ENCODE measurements around the gene SLC16A6.

The SLC16A6 gene

DNA sequence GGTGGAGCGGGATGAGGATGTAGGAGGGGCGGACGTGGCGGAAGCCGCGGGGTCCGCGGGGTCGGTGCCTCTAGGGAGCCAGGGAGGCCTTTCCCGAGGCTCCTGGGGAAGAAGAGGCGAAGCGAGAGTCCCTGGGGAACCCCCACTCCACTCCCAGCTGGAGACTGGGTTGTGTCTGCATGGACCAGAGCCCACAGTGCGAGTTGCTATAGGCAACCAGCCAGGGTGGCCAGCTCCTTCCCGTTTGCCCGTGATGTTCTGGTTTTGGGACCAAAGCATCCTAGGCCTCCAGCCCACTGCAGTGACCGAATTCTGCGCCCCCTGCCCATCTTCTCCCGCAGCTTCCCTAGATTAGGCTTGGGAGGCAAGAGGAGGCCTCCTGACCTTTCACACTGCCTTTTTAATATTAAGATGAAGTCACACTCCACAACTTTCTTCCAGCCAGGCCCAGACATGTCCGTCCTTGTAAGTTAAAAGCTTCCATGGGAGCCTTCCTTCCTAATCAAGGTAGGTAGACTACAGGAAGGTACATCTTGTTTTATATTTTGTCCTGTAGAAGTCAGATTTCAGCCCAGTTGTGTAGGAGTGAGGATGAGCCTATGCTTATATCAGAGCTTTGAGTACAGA, 42.6 kb downstream of the SLC16A6 start:
- TF ChIP-seq, protein P1, sequence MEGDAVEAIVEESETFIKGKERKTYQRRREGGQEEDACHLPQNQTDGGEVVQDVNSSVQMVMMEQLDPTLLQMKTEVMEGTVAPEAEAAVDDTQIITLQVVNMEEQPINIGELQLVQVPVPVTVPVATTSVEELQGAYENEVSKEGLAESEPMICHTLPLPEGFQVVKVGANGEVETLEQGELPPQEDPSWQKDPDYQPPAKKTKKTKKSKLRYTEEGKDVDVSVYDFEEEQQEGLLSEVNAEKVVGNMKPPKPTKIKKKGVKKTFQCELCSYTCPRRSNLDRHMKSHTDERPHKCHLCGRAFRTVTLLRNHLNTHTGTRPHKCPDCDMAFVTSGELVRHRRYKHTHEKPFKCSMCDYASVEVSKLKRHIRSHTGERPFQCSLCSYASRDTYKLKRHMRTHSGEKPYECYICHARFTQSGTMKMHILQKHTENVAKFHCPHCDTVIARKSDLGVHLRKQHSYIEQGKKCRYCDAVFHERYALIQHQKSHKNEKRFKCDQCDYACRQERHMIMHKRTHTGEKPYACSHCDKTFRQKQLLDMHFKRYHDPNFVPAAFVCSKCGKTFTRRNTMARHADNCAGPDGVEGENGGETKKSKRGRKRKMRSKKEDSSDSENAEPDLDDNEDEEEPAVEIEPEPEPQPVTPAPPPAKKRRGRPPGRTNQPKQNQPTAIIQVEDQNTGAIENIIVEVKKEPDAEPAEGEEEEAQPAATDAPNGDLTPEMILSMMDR (IDR thresholded peaks at IDR 0.05), result no peak

DNA sequence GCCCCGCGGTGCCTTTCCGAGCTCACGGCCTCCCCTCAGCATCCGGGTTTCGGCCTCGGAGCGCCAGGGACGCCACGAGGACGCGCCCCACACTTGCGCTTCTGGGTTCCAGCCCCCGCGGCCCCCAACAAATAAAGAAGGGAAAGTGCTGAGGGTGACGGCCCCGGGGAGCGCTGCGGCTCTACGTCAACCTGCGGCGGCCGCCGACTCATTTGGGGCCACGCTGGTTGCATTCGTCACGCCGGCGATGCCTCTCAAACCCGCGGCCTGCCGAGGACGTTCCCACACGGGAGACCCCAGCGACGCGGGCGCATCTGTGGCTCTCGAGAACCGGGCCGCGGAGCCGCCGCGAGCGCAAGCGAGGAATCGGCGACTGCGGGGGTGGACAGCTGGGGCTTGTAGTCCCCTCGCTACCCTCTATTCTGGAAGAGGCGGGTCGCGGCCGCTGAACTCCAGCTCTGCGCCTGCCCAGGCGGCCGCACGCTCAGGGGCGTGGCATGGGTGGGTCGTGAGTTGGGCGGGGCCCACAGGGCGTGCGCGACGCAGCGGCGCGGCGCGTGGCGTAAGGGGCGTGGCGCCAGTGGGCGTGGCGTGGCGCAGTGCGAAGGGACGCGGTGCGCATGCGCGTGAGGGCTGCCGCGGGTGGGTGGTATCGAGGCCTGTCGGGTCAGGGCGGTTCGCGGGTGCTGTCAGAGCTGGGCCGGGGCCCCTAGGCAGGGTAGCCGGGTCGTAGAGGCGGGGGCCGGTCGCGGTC, 43.3 kb downstream of the SLC16A6 start, which contains the start of gene AMZ2:
Gene AMZ2 (plus strand): TSS at position 599 of the 754 bp plus-strand sequence. CDS start 2,145 bp downstream, outside the sequence.
- TF ChIP-seq, protein P1 (IDR thresholded peaks at IDR 0.05), result no peak

DNA sequence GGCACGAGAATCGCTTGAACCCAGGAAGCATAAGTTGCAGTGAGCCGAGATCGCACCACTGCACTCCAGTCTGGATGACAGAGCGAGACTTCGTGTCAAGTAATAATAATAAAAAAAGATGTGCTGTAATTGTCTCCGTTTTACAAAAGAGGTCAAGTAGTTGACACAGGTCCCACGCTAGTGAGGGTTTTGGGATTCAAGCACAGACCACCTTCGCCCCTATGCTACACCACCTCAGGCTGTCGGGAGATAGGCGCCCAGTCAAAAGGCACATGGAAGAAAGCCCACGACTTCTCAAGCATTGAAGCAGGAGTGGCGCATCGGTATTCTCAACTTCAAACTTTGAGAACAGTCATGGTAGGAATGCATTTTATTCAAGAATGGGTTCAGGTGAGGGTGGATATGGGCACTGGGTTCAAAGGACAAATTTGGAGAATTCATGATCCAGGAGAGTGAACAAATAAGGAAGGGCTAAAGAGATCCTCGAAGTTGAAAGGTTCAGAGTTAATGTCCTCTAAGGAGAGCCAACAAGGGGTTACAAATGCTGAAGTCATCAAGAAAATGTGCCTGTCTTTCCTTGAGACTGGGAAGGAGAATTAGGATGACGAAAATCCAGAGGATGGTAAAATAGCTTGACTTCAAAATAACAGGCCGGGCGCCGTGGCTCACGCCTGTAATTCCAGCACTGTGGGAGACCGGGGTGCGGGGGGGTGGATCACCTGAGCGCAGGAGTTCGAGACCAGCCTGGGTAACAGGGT, 44.5 kb downstream of the SLC16A6 start:
- TF ChIP-seq, protein P1 (IDR thresholded peaks at IDR 0.05), result no peak

DNA sequence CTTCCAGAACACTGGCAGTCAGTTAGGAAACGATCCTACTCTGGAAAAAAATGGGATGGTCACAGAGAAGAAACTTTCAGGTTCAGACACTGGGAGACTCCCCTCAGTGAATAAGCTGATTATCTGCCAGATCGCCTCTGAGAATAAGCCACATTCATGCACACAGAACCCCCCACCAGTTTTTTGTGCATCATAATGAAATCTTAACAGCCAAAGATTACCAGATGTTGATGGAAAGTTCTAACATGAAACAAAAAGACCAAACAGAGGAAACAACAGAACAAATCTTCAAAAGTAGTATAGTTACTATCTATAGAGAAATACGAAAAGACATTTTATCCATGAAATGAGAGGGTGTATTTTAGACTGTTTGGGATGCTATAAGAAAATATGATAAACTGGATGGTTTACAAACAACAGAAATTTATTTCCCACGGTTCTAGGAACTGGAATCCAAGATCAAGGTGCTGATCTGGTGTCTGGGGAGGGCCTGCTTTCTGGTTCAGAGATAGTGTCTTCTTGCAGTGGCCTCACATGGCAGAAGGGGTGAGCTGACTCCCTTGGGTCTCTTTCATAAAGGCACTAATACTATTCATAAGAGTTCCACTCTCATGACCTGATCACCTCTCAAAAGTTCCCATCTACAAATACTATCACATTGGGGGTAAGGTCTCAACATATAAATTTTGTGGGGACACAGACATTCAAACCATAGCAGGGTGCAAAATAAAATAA, 51.1 kb downstream of the SLC16A6 start:
- TF ChIP-seq, protein P1 (IDR thresholded peaks at IDR 0.05), result no peak

DNA sequence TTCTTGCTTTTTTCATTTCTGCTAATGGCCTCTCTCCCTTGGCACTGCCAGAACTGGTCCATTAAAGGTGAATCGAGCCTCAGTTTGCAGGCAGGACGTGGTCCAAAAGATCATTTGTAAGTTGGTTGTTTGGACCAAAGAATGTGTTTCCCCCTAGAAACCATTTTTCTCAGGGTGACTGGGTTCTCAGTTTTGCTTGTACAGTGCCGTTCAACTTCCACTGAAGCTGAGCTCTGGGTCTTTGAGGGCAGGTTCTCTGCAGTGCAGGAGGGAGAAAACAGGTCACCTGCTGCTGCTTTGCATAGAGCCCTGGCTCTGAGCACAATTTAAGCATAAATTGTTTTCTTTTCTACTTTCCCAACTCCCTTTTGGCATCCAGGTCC, 52.1 kb downstream of the SLC16A6 start:
- TF ChIP-seq, protein P1 (IDR thresholded peaks at IDR 0.05), result no peak

DNA sequence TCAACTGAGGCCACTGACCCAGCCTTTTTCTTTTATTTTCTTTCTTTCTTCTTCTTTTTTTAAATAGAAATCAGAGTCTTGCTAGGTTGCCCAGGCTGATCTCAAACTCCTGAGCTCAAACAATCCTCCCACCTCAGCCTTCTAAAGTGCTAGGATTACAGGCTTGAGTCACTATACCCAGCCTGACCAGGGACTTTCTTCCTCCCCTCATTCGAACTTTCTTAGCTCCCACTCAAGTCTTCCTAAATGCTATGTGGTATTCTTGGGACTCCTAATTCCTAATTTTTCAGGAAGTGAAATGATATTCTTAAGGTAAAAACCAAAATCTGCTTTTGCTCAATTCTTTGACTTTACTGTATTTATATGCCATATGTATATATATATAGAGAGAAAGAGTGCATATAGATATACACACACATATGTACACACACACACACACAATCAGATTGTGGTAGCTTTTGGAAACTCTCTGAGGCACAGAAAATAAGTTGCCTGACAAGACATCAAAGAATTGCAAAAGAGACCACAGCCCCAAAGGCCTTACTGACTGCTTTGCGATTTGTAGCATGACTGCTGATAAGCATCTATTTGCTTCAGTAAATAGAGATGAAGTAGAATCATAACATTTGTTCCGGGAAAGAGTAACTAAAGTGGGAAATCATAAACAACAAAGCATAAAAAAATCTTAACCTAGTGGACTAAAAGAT, 52.6 kb downstream of the SLC16A6 start:
- TF ChIP-seq, protein P1 (IDR thresholded peaks at IDR 0.05), result no peak

Data from LNCAP (cell line).